WTC11 (cell line): ENCODE measurements around the gene SLC10A2.

Experiments
- KAT7 ChIP-seq: sonication (generic); formaldehyde crosslinking; IDR thresholded peaks from 2 replicates; pipeline ENCODE4 v1.8.1; 2023; ENCODE audit warnings: missing genetic modification reagents, mild to moderate bottlenecking, borderline replicate concordance
- SOX15 ChIP-seq: fragments of 250-450 bp; sonication (Bioruptor Pico); IDR thresholded peaks from 2 replicates; pipeline ENCODE4 v1.9.0; 2021; ENCODE audit warnings: mild to moderate bottlenecking
- TF ChIP-seq, protein P1 (sequence below): sonication (generic); formaldehyde crosslinking; IDR thresholded peaks from 2 replicates; pipeline ENCODE4 v1.8.1; 2022; ENCODE audit warnings: mild to moderate bottlenecking, missing genetic modification reagents, moderate library complexity, borderline replicate concordance
- TF ChIP-seq, protein P2 (sequence below): fragments of 200-600 bp; IDR thresholded peaks from 2 replicates; pipeline ENCODE4 v1.8.0; 2022; ENCODE audit warnings: antibody characterized with exemption
- TF ChIP-seq, protein P3 (sequence below): sonication (generic); formaldehyde crosslinking; conservative IDR thresholded peaks from 2 replicates; pipeline ENCODE4 v1.8.1; 2023; ENCODE audit warnings: mild to moderate bottlenecking, low read depth, missing genetic modification reagents, moderate library complexity
- TF ChIP-seq, protein P4 (sequence below): sonication (generic); formaldehyde crosslinking; IDR thresholded peaks from 2 replicates; pipeline ENCODE4 v1.8.1; 2023; ENCODE audit warnings: mild to moderate bottlenecking, missing genetic modification reagents

DNA sequence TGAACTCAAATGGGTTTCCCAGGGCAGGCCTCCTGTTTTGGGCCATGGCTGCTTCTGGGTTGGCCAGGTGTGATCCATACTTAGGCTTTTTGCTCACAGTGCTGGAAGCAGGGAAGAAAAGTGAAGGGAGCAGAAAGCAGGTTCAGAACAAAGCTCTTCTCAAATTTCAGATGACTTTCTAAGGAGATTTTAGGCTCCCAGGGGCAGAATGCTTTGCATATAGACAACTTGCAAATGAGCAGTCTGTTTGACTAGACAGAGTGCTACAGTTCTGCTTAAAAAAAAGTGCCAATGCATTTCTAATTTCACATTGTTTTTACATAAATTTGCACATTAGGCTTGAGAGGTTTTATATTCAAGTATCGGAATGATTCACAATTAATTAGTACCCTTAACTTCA, 2.6 kb upstream of the SLC10A2 start:
- TF ChIP-seq, protein P1, sequence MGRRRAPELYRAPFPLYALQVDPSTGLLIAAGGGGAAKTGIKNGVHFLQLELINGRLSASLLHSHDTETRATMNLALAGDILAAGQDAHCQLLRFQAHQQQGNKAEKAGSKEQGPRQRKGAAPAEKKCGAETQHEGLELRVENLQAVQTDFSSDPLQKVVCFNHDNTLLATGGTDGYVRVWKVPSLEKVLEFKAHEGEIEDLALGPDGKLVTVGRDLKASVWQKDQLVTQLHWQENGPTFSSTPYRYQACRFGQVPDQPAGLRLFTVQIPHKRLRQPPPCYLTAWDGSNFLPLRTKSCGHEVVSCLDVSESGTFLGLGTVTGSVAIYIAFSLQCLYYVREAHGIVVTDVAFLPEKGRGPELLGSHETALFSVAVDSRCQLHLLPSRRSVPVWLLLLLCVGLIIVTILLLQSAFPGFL, result no peak
- TF ChIP-seq, protein P2, sequence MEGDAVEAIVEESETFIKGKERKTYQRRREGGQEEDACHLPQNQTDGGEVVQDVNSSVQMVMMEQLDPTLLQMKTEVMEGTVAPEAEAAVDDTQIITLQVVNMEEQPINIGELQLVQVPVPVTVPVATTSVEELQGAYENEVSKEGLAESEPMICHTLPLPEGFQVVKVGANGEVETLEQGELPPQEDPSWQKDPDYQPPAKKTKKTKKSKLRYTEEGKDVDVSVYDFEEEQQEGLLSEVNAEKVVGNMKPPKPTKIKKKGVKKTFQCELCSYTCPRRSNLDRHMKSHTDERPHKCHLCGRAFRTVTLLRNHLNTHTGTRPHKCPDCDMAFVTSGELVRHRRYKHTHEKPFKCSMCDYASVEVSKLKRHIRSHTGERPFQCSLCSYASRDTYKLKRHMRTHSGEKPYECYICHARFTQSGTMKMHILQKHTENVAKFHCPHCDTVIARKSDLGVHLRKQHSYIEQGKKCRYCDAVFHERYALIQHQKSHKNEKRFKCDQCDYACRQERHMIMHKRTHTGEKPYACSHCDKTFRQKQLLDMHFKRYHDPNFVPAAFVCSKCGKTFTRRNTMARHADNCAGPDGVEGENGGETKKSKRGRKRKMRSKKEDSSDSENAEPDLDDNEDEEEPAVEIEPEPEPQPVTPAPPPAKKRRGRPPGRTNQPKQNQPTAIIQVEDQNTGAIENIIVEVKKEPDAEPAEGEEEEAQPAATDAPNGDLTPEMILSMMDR, result no peak
- TF ChIP-seq SOX15 (CRISPR knock-in tag) (no peak), KAT7 (CRISPR knock-in tag) (no peak)
- TF ChIP-seq, protein P3, sequence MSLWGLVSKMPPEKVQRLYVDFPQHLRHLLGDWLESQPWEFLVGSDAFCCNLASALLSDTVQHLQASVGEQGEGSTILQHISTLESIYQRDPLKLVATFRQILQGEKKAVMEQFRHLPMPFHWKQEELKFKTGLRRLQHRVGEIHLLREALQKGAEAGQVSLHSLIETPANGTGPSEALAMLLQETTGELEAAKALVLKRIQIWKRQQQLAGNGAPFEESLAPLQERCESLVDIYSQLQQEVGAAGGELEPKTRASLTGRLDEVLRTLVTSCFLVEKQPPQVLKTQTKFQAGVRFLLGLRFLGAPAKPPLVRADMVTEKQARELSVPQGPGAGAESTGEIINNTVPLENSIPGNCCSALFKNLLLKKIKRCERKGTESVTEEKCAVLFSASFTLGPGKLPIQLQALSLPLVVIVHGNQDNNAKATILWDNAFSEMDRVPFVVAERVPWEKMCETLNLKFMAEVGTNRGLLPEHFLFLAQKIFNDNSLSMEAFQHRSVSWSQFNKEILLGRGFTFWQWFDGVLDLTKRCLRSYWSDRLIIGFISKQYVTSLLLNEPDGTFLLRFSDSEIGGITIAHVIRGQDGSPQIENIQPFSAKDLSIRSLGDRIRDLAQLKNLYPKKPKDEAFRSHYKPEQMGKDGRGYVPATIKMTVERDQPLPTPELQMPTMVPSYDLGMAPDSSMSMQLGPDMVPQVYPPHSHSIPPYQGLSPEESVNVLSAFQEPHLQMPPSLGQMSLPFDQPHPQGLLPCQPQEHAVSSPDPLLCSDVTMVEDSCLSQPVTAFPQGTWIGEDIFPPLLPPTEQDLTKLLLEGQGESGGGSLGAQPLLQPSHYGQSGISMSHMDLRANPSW (CRISPR knock-in tag), result no peak
- TF ChIP-seq, protein P4, sequence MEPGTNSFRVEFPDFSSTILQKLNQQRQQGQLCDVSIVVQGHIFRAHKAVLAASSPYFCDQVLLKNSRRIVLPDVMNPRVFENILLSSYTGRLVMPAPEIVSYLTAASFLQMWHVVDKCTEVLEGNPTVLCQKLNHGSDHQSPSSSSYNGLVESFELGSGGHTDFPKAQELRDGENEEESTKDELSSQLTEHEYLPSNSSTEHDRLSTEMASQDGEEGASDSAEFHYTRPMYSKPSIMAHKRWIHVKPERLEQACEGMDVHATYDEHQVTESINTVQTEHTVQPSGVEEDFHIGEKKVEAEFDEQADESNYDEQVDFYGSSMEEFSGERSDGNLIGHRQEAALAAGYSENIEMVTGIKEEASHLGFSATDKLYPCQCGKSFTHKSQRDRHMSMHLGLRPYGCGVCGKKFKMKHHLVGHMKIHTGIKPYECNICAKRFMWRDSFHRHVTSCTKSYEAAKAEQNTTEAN (CRISPR knock-in tag), result no peak
